ENCODE measurements around the gene NCKAP5. TPM values are rescaled to one million over a fixed set of nuclear protein-coding genes. Genes with fewer than 3 reads are reported as not detected.
"Not testable (repeated sequence)": the region's sequence is repeated elsewhere in the genome, so short reads cannot be mapped to it uniquely, and the experiment has no call there.

Gene NCKAP5
- total RNA-seq, 2 experiments from 2014 or later, result not detected

GRCh38 chr2:133218204-133218603, 350.1 kb downstream of the NCKAP5 start:
- Mint-ChIP-seq H3K4me3 (no peak overlapping the region), H3K27me3 (no peaks in the 10 kb centered on the region), H3K36me3 (ENCODE audit: low read depth) (no peaks in the 10 kb centered on the region), H3K27ac (no peak overlapping the region), H3K4me1 (ENCODE audit: low read depth) (no peaks in the 10 kb centered on the region), H3K9me3 (peaks cover 2% of the 10 kb centered on the region)
- CTCF ChIA-PET, result no interaction called here
- ATAC-seq (no peak), DNase-seq (no peak)
- TF ChIP-seq CTCF (IDR thresholded peaks at IDR 0.05), result no peak
- POLR2A ChIA-PET, result no interaction called here
- intact Hi-C loops (cut with micrococcal nuclease), result no loop called here

- ATAC-seq (no peak), DNase-seq (no peak)
- POLR2A ChIA-PET, result no interaction called here
- Mint-ChIP-seq H3K27me3 (no peaks in the 10 kb centered on the region), H3K4me1 (ENCODE audit: low read depth) (no peaks in the 10 kb centered on the region), H3K27ac (no peak overlapping the region), H3K9me3 (peaks cover 2% of the 10 kb centered on the region), H3K36me3 (ENCODE audit: low read depth) (no peaks in the 10 kb centered on the region), H3K4me3 (no peak overlapping the region)
- CTCF ChIA-PET, result no interaction called here
- TF ChIP-seq CTCF (IDR thresholded peaks at IDR 0.05), result no peak
- intact Hi-C loops (cut with micrococcal nuclease), result no loop called here
These were observed 352.8 kb downstream of the NCKAP5 start for GRCh38 chr2:133215477-133215876.

DNA sequence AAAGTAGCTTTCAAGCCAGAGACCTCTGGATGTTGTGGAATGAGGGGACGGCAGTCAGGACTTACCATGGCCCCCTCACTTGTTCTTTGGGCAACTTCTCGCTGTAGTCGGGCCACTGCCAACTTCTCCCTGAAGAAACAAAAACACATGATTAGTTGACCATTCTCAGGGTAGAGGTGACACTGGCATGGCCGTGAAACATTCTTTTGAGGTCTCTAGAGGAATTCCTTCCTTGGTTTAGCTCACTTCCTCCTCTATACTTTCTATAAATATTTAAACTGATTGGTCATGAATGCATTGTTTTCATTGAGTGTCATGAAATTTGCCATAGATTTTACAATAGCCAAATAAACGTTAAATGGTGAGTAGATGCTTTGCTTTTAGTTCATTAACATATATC, 354.6 kb downstream of the NCKAP5 start:
- Mint-ChIP-seq H3K27me3 (no peaks in the 10 kb centered on the region), H3K36me3 (ENCODE audit: low read depth) (no peaks in the 10 kb centered on the region), H3K27ac (no peak overlapping the region), H3K4me3 (no peak overlapping the region), H3K9me3 (peaks cover 2% of the 10 kb centered on the region), H3K4me1 (ENCODE audit: low read depth) (no peaks in the 10 kb centered on the region)
- intact Hi-C loops (cut with micrococcal nuclease), result no loop called here
- no peak for DNase-seq
- CTCF ChIA-PET, result no interaction called here
- no peak for ATAC-seq
- no peak for TF ChIP-seq CTCF (IDR thresholded peaks at IDR 0.05)
- POLR2A ChIA-PET, result no interaction called here

GRCh38 chr2:133209325-133209724, 358.9 kb downstream of the NCKAP5 start:
- CTCF ChIA-PET, result no interaction called here
- peaks cover 5% of the 10 kb centered on the region for H3K9me3 Mint-ChIP-seq
- POLR2A ChIA-PET, result no interaction called here

DNA sequence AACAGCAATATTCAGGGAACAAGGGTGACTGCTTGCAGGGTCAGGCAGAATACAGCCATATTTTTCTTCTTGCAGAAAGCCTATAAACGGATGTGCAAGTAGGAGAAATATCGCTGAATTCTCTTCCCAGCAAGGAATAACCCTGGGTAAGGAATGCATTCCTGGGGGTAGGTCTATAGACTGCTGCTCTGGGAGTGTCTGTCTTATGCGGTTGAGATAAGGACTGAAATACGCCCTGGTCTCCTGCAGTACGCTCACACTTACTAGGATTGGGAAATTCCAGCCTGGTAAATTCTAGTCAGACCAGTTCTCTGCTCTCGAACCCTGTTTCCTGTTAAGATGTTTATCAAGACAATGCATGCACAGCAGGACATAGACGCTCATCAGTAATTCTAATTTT, 361.6 kb downstream of the NCKAP5 start:
- peaks cover 10% of the 10 kb centered on the region for H3K9me3 Mint-ChIP-seq
- H3K27ac Mint-ChIP-seq; CTCF ChIA-PET; ATAC-seq; DNase-seq; H3K36me3 Mint-ChIP-seq (ENCODE audit: low read depth); H3K4me1 Mint-ChIP-seq (ENCODE audit: low read depth); intact Hi-C loops (cut with micrococcal nuclease); POLR2A ChIA-PET; H3K4me3 Mint-ChIP-seq; H3K27me3 Mint-ChIP-seq: not testable (repeated sequence)

More at GRCh38 chr2:133209325-133209724, 358.9 kb downstream of the NCKAP5 start:
- no peak for ATAC-seq
- intact Hi-C loops (cut with micrococcal nuclease), result no loop called here
- Mint-ChIP-seq H3K27ac (no peak overlapping the region), H3K27me3 (no peaks in the 10 kb centered on the region), H3K4me3 (no peak overlapping the region), H3K36me3 (ENCODE audit: low read depth) (no peaks in the 10 kb centered on the region), H3K4me1 (ENCODE audit: low read depth) (no peaks in the 10 kb centered on the region)
- TF ChIP-seq CTCF (IDR thresholded peaks at IDR 0.05), result no peak
- no peak for DNase-seq

- H3K4me1 Mint-ChIP-seq (ENCODE audit: low read depth), result no peaks in the 10 kb centered on the region
- intact Hi-C loops (cut with micrococcal nuclease), result no loop called here
- ChIA-PET CTCF (no interaction called here), POLR2A (interaction anchor here (0.6 kb wide), 1 partner anchor 923 kb away, joined by 3 read pairs; no protein-coding TSS in a partner anchor)
- no peaks in the 10 kb centered on the region for H3K36me3 Mint-ChIP-seq (ENCODE audit: low read depth)
- H3K27ac Mint-ChIP-seq, result no peak overlapping the region
- no peak for TF ChIP-seq CTCF (IDR thresholded peaks at IDR 0.05)
- DNase-seq (no peak), ATAC-seq (no peak)
- H3K9me3 Mint-ChIP-seq, result peaks cover 16% of the 10 kb centered on the region
- no peak overlapping the region for H3K4me3 Mint-ChIP-seq
- no peaks in the 10 kb centered on the region for H3K27me3 Mint-ChIP-seq
These were observed 363.8 kb downstream of the NCKAP5 start for GRCh38 chr2:133204421-133204820.
